Heart right ventricle (tissue), 16 donors: Measurements from ENCODE around the gene CELA2B. TPM values are rescaled to one million over a fixed set of nuclear protein-coding genes. Genes with fewer than 3 reads are reported as not detected.
"Not testable (repeated sequence)": the region's sequence is repeated elsewhere in the genome, so short reads cannot be mapped to it uniquely, and the experiment has no call there.

Source experiments
- ATAC-seq, 8 donors: fragments of 200-7000 bp; cut with Tn5 transposase; one replicate each; pipeline ENCODE4 v1.9.1; 2020; ENCODE audit warnings: mild to moderate bottlenecking in 8 of 8, moderate library complexity in 8 of 8, moderate number of reproducible peaks in 1 of 8
- DNase-seq, 2 donors: peaks; one replicate each; pipeline ENCODE4 v3.0.0-alpha.2; 2020
- H3K27ac ChIP-seq, 10 donors: fragments of 200-600 bp; sonication (generic) in 2 of 10; one replicate each; pipeline versions ENCODE4 v1.5.0 to v1.8.0; 2020 to 2022; ENCODE audit warnings: mild to moderate bottlenecking in 3 of 10
- H3K27me3 ChIP-seq, 7 donors: fragments of 200-600 bp; one replicate each; pipeline ENCODE4 v1.8.0; 2021 to 2022; ENCODE audit warnings: mild to moderate bottlenecking in 2 of 7
- H3K36me3 ChIP-seq, 9 donors: fragments of 200-600 bp; sonication (generic) in 1 of 9; one replicate each; pipeline versions ENCODE4 v1.5.0 to v1.8.0; 2020 to 2022; ENCODE audit warnings: mild to moderate bottlenecking in 2 of 9
- H3K4me1 ChIP-seq, 9 donors: fragments of 200-600 bp; sonication (generic) in 1 of 9; one replicate each; pipeline versions ENCODE4 v1.5.0 to v1.8.0; 2020 to 2022; ENCODE audit warnings: mild to moderate bottlenecking in 4 of 9
- H3K4me3 ChIP-seq, 10 donors: fragments of 200-600 bp; sonication (generic) in 2 of 10; one replicate each; pipeline versions ENCODE4 v1.5.0 to v1.8.0; 2020 to 2022; ENCODE audit warnings: mild to moderate bottlenecking in 7 of 10, moderate library complexity in 2 of 10
- H3K9me3 ChIP-seq, 11 donors: fragments of 200-600 bp in 10 of 11; sonication (generic) in 2 of 11; one replicate each; pipeline versions ENCODE4 v1.5.0 to v1.8.0; 2013 to 2022; ENCODE audit warnings: mild to moderate bottlenecking in 2 of 11, control low read depth in 1 of 11, moderate library complexity in 1 of 11
- WGBS, 2 donors: extraction: QIAGEN DNeasy Blood & Tissue Kit; methylation state at CpG; one replicate each; pipeline ENCODE4 v1.1.7; 2013; ENCODE audit warnings: inconsistent platforms in 1 of 2; 5-methylcytosine and 5-hydroxymethylcytosine counted together
- intact Hi-C, 10 donors: fragments of 100-400 bp; cut with DNase I; formaldehyde crosslinking; loops; one replicate each; pipeline versions ENCODE4 v1.11.1 to v1.14.2; 2022
- polyA plus RNA-seq, 2 donors: library from polyadenylated mRNA; stranded (reverse); fragments of 200-250 nt; gene quantifications; one replicate each; pipeline ENCODE4 v1.2.3, GENCODE V29; 2013
- total RNA-seq, 10 donors: library from RNA; stranded (reverse); fragmentation: NEBNext Ultra II Directional in 3 of 10; extraction: Animal tissue kit (Norgen Biotek cat#: 25700) in 3 of 10; gene quantifications; one replicate each; pipeline versions ENCODE4 v1.2.1 to v1.2.4, GENCODE V29; 2021 to 2023
- TF ChIP-seq, protein P1 (sequence below), 9 donors: fragments of 200-600 bp; sonication (generic) in 2 of 9; IDR thresholded peaks; one replicate each; pipeline versions ENCODE4 v1.5.0 to v1.8.0; 2021 to 2022; ENCODE audit warnings: antibody characterized with exemption in 9 of 9, mild to moderate bottlenecking in 5 of 9, moderate library complexity in 1 of 9
- donor health status: Arrhythmogenic right ventricular cardiomyopathy.
- donor health status: ischemic (EF 13 %, LVEDD 7.1; RV severe dilation, severe dysfunction).
- donor health status: healthy with polysubstance abuse.
- donor health status: DM: no; HTN: yes; CAD: no.
- donor health status: DM: no; HTN: no; CAD: no.
- donor health status: ischemic (EF 25% LVEDD 6.9; RV normal size, moderate dysfunction).
- donor health status: ischemic (EF 25% LVEDD 5.7; RV mildly dilated, moderate dysfunction).
- donor health status: healthy.
- donor health status: DM: yes; HTN: yes; CAD: no.
- donor health status: Ischemic cardiomyopathy.
- donor health status: ischemic (EF 35%, LVEDD 5.7; RV mildly dilated, moderate dysfunction).
- donor health status: nonischemic (EF 11% LVEDD 7.7; RV severe dilation, severe dysfunction).
- donor health status: DM: yes; HTN: yes; CAD: no.
- donor health status: PGD.
- donor health status: ischemic (EF 29% LVEDD 5.4; RV normal size, mild dysfunction).
- donor health status: nonischemic (EF 23%, LVEDD 6.1; RV moderate dilation, normal function).

Gene CELA2B
- total and polyA plus RNA-seq, 12 donors, result not detected

DNA sequence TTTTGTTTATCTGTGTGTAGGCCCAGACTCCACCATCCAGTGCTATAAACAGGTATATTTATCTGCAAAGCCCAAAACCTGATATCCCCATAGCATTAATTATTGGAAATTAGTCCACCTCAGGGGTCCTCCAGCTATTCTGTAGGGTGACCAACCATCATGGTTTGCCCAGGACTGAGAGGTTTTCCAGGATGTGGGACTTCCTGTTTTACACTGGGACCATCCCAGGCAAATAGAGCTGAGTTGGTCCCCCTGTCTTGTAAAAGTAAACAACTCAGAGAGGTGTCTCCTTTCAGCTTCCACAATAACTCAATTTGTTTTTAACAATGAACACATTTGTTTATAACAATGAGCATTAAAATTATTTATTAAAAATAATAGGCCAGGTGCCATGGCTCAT, 7.8 kb upstream of the CELA2B start:
- H3K36me3 ChIP-seq, result no peaks in the 10 kb centered on the region
- no peak for ATAC-seq
- H3K27ac ChIP-seq, result no peak overlapping the region
- TF ChIP-seq, protein P1, sequence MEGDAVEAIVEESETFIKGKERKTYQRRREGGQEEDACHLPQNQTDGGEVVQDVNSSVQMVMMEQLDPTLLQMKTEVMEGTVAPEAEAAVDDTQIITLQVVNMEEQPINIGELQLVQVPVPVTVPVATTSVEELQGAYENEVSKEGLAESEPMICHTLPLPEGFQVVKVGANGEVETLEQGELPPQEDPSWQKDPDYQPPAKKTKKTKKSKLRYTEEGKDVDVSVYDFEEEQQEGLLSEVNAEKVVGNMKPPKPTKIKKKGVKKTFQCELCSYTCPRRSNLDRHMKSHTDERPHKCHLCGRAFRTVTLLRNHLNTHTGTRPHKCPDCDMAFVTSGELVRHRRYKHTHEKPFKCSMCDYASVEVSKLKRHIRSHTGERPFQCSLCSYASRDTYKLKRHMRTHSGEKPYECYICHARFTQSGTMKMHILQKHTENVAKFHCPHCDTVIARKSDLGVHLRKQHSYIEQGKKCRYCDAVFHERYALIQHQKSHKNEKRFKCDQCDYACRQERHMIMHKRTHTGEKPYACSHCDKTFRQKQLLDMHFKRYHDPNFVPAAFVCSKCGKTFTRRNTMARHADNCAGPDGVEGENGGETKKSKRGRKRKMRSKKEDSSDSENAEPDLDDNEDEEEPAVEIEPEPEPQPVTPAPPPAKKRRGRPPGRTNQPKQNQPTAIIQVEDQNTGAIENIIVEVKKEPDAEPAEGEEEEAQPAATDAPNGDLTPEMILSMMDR (IDR thresholded peaks at IDR 0.05), result no peak
- intact Hi-C loops, result no loop called here
- no peak for DNase-seq
- no peaks in the 10 kb centered on the region for H3K9me3 ChIP-seq
- no peak overlapping the region for H3K4me3 ChIP-seq
- no peaks in the 10 kb centered on the region for H3K27me3 ChIP-seq
- peaks cover 0 to 13% (median 0%) of the 10 kb centered on the region in 9 donors for H3K4me1 ChIP-seq

DNA sequence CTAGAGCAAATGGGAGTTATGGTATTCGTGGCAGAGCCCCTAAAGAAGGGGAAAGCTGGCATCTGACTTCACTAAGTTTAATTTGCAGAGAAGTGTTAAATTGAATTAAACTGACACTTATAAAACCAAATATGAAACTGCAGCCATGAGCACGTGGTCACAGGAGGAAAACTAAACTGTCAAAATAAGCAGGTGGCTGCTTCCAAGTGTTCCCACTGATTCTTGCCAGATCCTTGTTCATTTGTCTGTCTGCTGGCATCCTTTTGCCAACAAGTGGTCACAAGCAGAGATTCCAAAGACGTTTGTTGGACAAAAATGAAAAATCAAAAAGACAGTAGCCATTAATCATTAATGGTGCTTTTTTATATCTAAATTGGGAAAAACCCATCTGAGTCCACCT, 6.5 kb upstream of the CELA2B start:
- 67 to 75% methylated on average over 3 of the region's 3 CpGs for WGBS, 2 donors
- Histone ChIP-seq H3K27ac (no peak overlapping the region), H3K9me3 (no peaks in the 10 kb centered on the region), H3K4me3 (no peak overlapping the region), H3K27me3 (no peaks in the 10 kb centered on the region), H3K36me3 (no peaks in the 10 kb centered on the region), H3K4me1 (peaks cover 0 to 7% (median 0%) of the 10 kb centered on the region in 9 donors)
- TF ChIP-seq, protein P1 (IDR thresholded peaks at IDR 0.05), result no peak
- DNase-seq (no peak), ATAC-seq (no peak)
- intact Hi-C loops, result no loop called here

DNA sequence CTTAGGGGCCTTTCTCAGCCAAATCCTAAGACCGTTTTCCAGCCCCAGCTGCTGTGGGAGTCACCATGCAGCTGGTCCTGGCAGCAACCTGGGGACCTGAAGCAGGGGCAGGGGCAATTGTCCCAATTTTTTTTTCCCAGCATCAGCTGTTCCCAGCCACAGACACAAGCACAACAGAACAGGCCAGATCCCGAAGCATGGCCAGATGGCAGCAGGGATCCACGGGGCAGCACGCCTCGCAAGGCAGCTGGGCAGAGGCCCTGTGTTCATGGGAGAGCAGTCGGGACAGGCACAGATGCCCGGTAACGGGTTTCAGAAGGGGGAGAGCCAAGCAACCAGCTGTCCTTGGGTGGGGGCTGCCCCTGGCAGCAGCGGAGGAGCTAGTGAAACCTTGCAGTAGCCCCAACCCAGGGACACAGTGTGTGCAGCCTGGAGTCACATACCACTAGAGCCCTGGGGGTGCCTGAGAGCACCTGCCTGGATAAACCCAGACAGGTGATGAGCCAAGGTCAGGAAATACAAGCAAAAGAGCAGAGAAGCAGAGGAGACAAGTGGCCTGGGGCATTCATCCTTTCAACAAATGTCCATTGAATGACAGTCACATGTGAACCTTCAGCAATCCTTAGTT, 6.0 kb upstream of the CELA2B start:
- DNase-seq, H3K36me3 ChIP-seq, H3K27ac ChIP-seq, H3K4me1 ChIP-seq, H3K9me3 ChIP-seq, H3K4me3 ChIP-seq, ATAC-seq, H3K27me3 ChIP-seq, intact Hi-C loops: not testable (repeated sequence)
- 85 to 86% methylated on average over 9 of the region's 9 CpGs for WGBS, 2 donors

DNA sequence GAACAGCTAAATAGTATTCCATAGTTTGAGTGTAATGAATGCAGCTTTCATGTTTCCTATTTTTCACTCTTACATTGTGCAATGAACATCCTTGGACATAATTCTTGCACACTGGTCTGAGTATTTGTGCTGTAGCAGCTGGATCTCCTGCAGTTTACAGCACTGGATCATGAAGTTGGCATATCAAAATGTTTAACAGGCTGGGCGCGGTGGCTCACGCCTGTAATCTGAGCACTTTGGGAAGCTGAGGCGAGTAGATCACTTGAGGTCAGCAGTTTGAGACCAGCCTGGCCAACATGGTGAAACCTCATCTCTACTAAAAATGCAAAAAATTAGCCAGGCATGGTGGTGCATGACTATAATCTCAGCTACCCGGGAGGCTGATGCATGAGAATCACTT, 4.8 kb upstream of the CELA2B start:
- intact Hi-C loops, H3K27ac ChIP-seq, ATAC-seq, H3K4me1 ChIP-seq, H3K4me3 ChIP-seq, H3K9me3 ChIP-seq, H3K27me3 ChIP-seq, DNase-seq, H3K36me3 ChIP-seq: not testable (repeated sequence)
- WGBS, 2 donors, result 95 to 96% methylated on average over 5 of the region's 5 CpGs

DNA sequence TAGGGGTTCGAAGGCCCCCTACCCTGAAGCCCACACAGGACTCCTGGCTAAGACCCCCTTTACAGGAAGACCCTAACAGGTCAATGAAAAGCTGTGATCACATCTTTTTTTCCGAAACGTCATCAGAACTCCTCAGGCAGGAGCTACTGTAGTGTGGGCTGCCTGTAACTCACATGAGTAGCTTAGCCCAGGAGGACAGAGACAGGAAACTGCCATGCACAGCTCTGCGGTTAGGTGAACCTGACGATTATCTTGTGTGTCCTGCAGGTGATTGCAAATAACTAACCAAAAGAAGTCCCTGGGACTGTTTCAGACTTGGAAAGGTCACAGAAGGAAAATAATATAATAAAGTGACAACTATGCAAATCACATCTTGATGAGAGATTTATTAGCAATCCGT, 4.2 kb upstream of the CELA2B start:
- intact Hi-C loops, result not testable (repeated sequence)

DNA sequence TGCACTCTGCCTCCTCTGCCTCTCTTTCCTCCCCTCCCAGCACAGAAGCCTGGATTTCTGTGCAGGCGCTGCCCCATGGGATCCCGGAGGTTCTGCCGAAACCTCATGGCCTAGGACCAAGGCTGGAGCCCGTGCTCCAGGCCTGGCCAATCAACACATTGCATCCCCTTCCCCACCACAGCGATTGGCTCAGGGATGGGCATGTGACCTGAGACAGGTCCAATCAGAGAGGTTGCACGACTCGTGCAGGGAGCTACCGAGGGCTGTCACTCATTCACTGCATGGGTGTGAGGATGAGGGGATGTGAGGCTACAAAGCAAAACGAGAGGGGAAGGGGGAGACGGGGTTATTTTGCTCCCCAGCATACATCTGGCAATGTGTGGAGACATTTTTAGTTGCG, 3.3 kb upstream of the CELA2B start:
- H3K4me1 ChIP-seq, result no peaks in the 10 kb centered on the region
- no peaks in the 10 kb centered on the region for H3K9me3 ChIP-seq
- ATAC-seq (no peak), DNase-seq (no peak)
- no peaks in the 10 kb centered on the region for H3K27me3 ChIP-seq
- H3K27ac ChIP-seq, result no peak overlapping the region
- H3K36me3 ChIP-seq, result no peaks in the 10 kb centered on the region
- TF ChIP-seq, protein P1 (IDR thresholded peaks at IDR 0.05), result no peak
- 84 to 85% methylated on average over 11 of the region's 11 CpGs for WGBS, 2 donors
- H3K4me3 ChIP-seq, result no peak overlapping the region
- intact Hi-C loops, result no loop called here

More for the DNA sequence above, 4.2 kb upstream of the CELA2B start:
- H3K27me3 ChIP-seq, DNase-seq, H3K4me1 ChIP-seq, H3K27ac ChIP-seq, H3K36me3 ChIP-seq, H3K9me3 ChIP-seq, ATAC-seq, H3K4me3 ChIP-seq: not testable (repeated sequence)
- 81 to 86% methylated on average over 6 of the region's 6 CpGs for WGBS, 2 donors
